GM20000 (cell line): ENCODE data around the gene SMOC2.

Source experiments
- DNase-seq: peaks from one replicate; pipeline ENCODE4 v3.0.0; 2012; ENCODE audit warnings: low spot score
- CTCF ChIP-seq: IDR thresholded peaks from 2 replicates; pipeline ENCODE4 v1.5.1; 2012; ENCODE audit warnings: mild to moderate bottlenecking, control low read depth; ENCODE audit errors: extremely low read depth, missing control alignments

SMOC2 gene

GRCh38 chr6:168496997-168497331, 56.0 kb downstream of the SMOC2 start:
- no peak for TF ChIP-seq CTCF
- DNase-seq: no peak

GRCh38 chr6:168497381-168497780, 56.4 kb downstream of the SMOC2 start:
- no peak for TF ChIP-seq CTCF
- DNase-seq: no peak

- no peak for DNase-seq
- TF ChIP-seq CTCF: no peak
These were observed 57.3 kb downstream of the SMOC2 start for GRCh38 chr6:168498161-168498843.

- no peak for TF ChIP-seq CTCF
These were observed 58.2 kb downstream of the SMOC2 start for GRCh38 chr6:168499045-168499650.

GRCh38 chr6:168500519-168500918, 59.5 kb downstream of the SMOC2 start:
- DNase-seq: no peak
- TF ChIP-seq CTCF: no peak

More at GRCh38 chr6:168499045-168499650, 58.2 kb downstream of the SMOC2 start:
- no peak for DNase-seq

GRCh38 chr6:168501561-168501960, 60.6 kb downstream of the SMOC2 start:
- no peak for TF ChIP-seq CTCF

GRCh38 chr6:168504366-168504765, 63.4 kb downstream of the SMOC2 start:
- TF ChIP-seq CTCF: no peak
- no peak for DNase-seq

More at GRCh38 chr6:168501561-168501960, 60.6 kb downstream of the SMOC2 start:
- no peak for DNase-seq
